Activated CD8-positive, alpha-beta T cell treated with anti-CD3 and anti-CD28 coated beads for 36 hours (primary cell): ENCODE measurements around the gene MAP7D1. TPM values are rescaled to one million over a fixed set of nuclear protein-coding genes. Genes with fewer than 3 reads are reported as not detected.
"Not testable (repeated sequence)": the region's sequence is repeated elsewhere in the genome, so short reads cannot be mapped to it uniquely, and the experiment has no call there.

Source experiments
- ATAC-seq: fragments of 200-7000 bp; cut with Tn5 transposase; one replicate; pipeline ENCODE4 v1.10.0; 2021; ENCODE audit warnings: mild to moderate bottlenecking, moderate library complexity
- CTCF ChIA-PET: fragments of 350-600 bp; sonication (Branson Sonifier 250); formaldehyde crosslinking; loops from one replicate; lab custom pipeline; 2021; ENCODE audit warnings: antibody characterized with exemption; lab: Charles Lee
- POLR2A ChIA-PET: fragments of 350-600 bp; sonication (Branson Sonifier 250); formaldehyde crosslinking; loops from one replicate; lab custom pipeline; 2021; ENCODE audit warnings: antibody characterized with exemption; lab: Charles Lee
- DNase-seq: peaks from one replicate; pipeline ENCODE4 v3.0.0-alpha.2; 2020
- H3K27ac Mint-ChIP-seq: one replicate; pipeline ENCODE4 v1.8.0; 2021; ENCODE audit warnings: mild to moderate bottlenecking, mixed read lengths
- H3K27me3 Mint-ChIP-seq: one replicate; pipeline ENCODE4 v1.8.0; 2021; ENCODE audit warnings: mixed read lengths
- H3K36me3 Mint-ChIP-seq: one replicate; pipeline ENCODE4 v1.8.0; 2021; ENCODE audit warnings: low read depth, mixed read lengths
- H3K4me1 Mint-ChIP-seq: one replicate; pipeline ENCODE4 v1.8.0; 2021; ENCODE audit warnings: low read depth, mixed read lengths
- H3K4me3 Mint-ChIP-seq: one replicate; pipeline ENCODE4 v1.8.0; 2021; ENCODE audit warnings: mild to moderate bottlenecking, moderate library complexity, mixed read lengths
- H3K9me3 Mint-ChIP-seq: one replicate; pipeline ENCODE4 v1.8.0; 2021; ENCODE audit warnings: mixed read lengths
- intact Hi-C: fragments of 100-400 bp; cut with micrococcal nuclease; formaldehyde crosslinking; loops from one replicate; pipeline ENCODE4 v1.10.0; 2022
- total RNA-seq, 2 experiments: library from RNA; stranded (reverse); gene quantifications; one replicate each; pipeline ENCODE4 v1.2.3, GENCODE V29; 2021
- TF ChIP-seq, protein P1 (sequence below): fragments of 200-600 bp; IDR thresholded peaks from one replicate; pipeline ENCODE4 v1.8.0; 2022; ENCODE audit warnings: antibody characterized with exemption, mild to moderate bottlenecking

MAP7D1 gene
- total RNA-seq, 2 experiments from 2014 or later, result 125 to 129 TPM

DNA sequence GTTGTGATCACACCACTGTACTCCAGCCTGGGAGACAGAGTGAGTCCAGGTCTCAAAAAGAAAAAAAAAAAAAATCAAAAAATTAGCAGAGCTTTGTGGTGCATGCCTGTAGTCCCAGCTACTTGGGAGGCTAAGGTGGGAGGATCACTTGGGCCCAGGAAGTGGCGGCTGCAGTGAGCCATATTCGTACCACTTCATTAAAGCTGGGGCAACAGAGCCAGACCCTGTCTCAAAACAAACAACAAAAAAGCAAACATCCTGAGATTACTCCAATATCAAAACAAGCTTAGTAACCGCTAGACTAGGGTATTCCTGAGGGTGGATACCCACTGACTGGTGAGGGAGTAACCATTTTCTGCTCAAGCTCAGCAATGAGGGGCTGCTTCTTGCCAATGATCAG, 55.3 kb downstream of the MAP7D1 start:
- Mint-ChIP-seq H3K27ac (no peak overlapping the region), H3K27me3 (no peaks in the 10 kb centered on the region), H3K9me3 (no peaks in the 10 kb centered on the region), H3K4me1 (peaks cover 12% of the 10 kb centered on the region), H3K4me3 (no peak overlapping the region), H3K36me3 (no peaks in the 10 kb centered on the region)
- intact Hi-C loops, result no loop called here
- no peak for DNase-seq
- no peak for ATAC-seq
- ChIA-PET POLR2A (interaction anchor here (0.9 kb wide), 1 partner anchor 12 kb away, joined by 3 read pairs; no protein-coding TSS in a partner anchor), CTCF (interaction anchor here (0.8 to 2.6 kb wide), 3 partner anchors 14 to 74 kb away, joined by 3 to 8 read pairs (median 5); no protein-coding TSS in a partner anchor)
- TF ChIP-seq, protein P1, sequence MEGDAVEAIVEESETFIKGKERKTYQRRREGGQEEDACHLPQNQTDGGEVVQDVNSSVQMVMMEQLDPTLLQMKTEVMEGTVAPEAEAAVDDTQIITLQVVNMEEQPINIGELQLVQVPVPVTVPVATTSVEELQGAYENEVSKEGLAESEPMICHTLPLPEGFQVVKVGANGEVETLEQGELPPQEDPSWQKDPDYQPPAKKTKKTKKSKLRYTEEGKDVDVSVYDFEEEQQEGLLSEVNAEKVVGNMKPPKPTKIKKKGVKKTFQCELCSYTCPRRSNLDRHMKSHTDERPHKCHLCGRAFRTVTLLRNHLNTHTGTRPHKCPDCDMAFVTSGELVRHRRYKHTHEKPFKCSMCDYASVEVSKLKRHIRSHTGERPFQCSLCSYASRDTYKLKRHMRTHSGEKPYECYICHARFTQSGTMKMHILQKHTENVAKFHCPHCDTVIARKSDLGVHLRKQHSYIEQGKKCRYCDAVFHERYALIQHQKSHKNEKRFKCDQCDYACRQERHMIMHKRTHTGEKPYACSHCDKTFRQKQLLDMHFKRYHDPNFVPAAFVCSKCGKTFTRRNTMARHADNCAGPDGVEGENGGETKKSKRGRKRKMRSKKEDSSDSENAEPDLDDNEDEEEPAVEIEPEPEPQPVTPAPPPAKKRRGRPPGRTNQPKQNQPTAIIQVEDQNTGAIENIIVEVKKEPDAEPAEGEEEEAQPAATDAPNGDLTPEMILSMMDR, result no peak

DNA sequence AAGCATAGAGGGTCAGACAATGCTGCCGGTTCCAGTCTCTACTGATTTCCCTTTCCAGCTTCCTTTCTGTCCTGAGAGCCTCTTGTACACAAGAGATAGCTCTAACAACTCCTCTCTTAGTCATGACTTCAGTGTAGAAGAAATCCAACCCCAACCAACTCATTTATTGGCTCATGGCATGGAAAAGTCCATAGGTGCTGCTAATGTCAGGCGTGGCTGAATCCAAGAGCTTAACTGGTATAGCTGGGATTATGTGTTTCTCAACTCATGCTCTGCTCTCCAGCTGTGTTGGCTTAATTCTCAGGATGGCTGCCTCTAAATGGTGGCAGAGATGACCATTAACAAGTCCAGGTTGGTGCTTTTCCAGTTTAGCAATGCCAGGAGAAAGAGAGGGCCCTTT, 55.9 kb downstream of the MAP7D1 start:
- ATAC-seq, result no peak
- Mint-ChIP-seq H3K27me3 (no peaks in the 10 kb centered on the region), H3K4me1 (peaks cover 6% of the 10 kb centered on the region), H3K9me3 (no peaks in the 10 kb centered on the region), H3K27ac (no peak overlapping the region), H3K4me3 (no peak overlapping the region), H3K36me3 (no peaks in the 10 kb centered on the region)
- TF ChIP-seq, protein P1, result no peak
- no peak for DNase-seq
- POLR2A ChIA-PET, result interaction anchor here (0.9 kb wide), 1 partner anchor 11 kb away, joined by 3 read pairs; no protein-coding TSS in a partner anchor
- intact Hi-C loops, result no loop called here
- CTCF ChIA-PET, result interaction anchor here (0.8 to 2.6 kb wide), 3 partner anchors 13 to 74 kb away, joined by 3 to 8 read pairs (median 5); no protein-coding TSS in a partner anchor

DNA sequence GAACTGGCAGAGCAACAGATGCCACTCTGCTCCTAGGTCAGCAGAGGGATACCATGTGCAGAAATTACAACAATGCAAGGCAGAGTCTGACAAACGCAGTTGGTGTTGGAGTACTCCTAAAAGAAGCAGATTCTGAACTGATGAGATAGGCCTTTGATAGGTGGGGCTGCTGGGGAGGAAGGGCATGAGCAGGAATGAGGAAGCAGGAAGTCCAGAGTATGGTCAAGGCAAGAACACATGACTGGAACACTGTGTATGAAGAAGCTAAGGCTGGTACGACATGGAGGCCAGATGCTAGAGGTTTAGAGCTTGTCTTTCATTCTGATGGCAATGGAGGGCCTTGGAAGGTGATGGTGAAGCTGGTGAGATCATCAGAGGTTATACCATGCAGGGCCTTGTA, 56.8 kb downstream of the MAP7D1 start:
- TF ChIP-seq, protein P1, result no peak
- H3K36me3 Mint-ChIP-seq, result no peaks in the 10 kb centered on the region
- CTCF ChIA-PET, result interaction anchor here (2.1 to 2.6 kb wide), 2 partner anchors 12 to 25 kb away, joined by 5 to 8 read pairs; no protein-coding TSS in a partner anchor
- no peak overlapping the region for H3K27ac Mint-ChIP-seq
- H3K4me3 Mint-ChIP-seq, result no peak overlapping the region
- H3K9me3 Mint-ChIP-seq, result no peaks in the 10 kb centered on the region
- no peak for ATAC-seq
- intact Hi-C loops, result no loop called here
- peaks cover 5% of the 10 kb centered on the region for H3K4me1 Mint-ChIP-seq
- no peaks in the 10 kb centered on the region for H3K27me3 Mint-ChIP-seq
- POLR2A ChIA-PET, result no interaction called here
- no peak for DNase-seq

DNA sequence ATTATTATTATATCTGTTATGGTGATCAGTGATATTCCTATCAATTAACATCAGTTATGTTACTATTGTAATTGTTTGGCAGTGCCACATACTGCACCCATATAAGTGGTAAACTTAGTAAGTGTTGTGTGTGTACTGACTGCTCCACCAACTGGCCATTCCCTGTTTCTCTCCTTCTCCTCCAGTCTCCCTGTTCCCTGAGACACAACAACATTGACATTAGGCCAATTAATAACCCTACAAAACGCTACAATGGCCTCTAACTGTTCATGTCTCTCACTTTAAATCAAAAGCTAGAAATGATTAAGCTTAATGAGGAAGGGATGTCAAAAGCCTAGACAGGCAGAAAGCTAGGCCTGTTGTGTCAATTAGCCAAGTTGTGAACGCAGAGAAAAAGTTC, 61.7 kb downstream of the MAP7D1 start:
- CTCF ChIA-PET, result interaction anchor here (2.4 kb wide), 1 partner anchor 29 kb away, joined by 8 read pairs; no protein-coding TSS in a partner anchor
- Mint-ChIP-seq H3K36me3 (no peaks in the 10 kb centered on the region), H3K27me3 (no peaks in the 10 kb centered on the region), H3K4me1 (peaks cover 7% of the 10 kb centered on the region), H3K27ac (no peak overlapping the region), H3K4me3 (no peak overlapping the region), H3K9me3 (no peaks in the 10 kb centered on the region)
- POLR2A ChIA-PET, result no interaction called here
- no peak for DNase-seq
- no peak for ATAC-seq
- TF ChIP-seq, protein P1, result no peak
- intact Hi-C loops, result no loop called here

DNA sequence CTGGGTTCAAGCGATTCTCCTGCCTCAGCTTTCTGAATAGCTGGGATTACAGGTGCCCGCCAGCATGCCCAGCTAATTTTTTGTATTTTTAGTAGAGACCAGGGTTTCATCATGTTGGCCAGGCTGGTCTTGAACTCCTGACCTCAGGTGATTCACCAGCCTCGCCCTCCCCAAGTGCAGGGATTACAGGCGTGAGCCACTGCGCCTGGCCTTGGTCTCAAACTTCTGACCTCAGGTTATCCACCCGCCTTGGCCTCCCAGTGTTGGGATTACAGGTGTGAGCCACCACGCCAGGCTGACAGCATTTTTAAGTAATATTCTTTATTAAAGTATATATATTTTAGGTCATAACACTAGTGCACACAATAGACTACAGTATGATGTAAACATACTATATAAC, 65.9 kb downstream of the MAP7D1 start:
- DNase-seq, intact Hi-C loops, H3K27ac Mint-ChIP-seq, H3K27me3 Mint-ChIP-seq, ATAC-seq, H3K4me3 Mint-ChIP-seq, H3K9me3 Mint-ChIP-seq: not testable (repeated sequence)
- ChIA-PET CTCF (interaction anchor here (0.6 to 3.5 kb wide), 2 partner anchors 72 to 76 kb away, joined by 4 to 33 read pairs; partner anchors contain the start of gene TRAPPC3), POLR2A (interaction anchor here (0.6 to 2.7 kb wide), 2 partner anchors 54 to 84 kb away, joined by 3 to 11 read pairs; partner anchors contain the start of gene SH3D21)
- Mint-ChIP-seq H3K4me1 (peaks cover 23% of the 10 kb centered on the region), H3K36me3 (peaks cover 22% of the 10 kb centered on the region)
